Stomach (tissue), 19 donors: ENCODE measurements around the gene TBX22. TPM values are rescaled to one million over a fixed set of nuclear protein-coding genes. Genes with fewer than 3 reads are reported as not detected.

ENCODE experiments used
- DNase-seq, 2 donors: peaks; one replicate each; pipeline versions ENCODE4 v3.0.0 to v3.0.0-alpha.2; 2013 to 2019
- H3K27ac ChIP-seq, 5 donors: fragments of 200-600 bp in 4 of 5; sonication (generic) in 4 of 5; one replicate each; pipeline ENCODE4 v1.5.1; 2013 to 2019; ENCODE audit warnings: mild to moderate bottlenecking in 1 of 5, moderate library complexity in 1 of 5
- H3K27me3 ChIP-seq, 3 donors: fragments of 200-600 bp; sonication (generic); one replicate each; pipeline ENCODE4 v1.5.1; 2017 to 2019; ENCODE audit warnings: mixed run types in 1 of 3
- H3K36me3 ChIP-seq, 4 donors: fragments of 200-600 bp; sonication (generic); 1 replicate in 3 of 4; 2 replicates in 1 of 4; pipeline ENCODE4 v1.5.1; 2016 to 2019
- H3K4me1 ChIP-seq, 4 donors: fragments of 200-600 bp; sonication (generic); one replicate each; pipeline ENCODE4 v1.5.1; 2016 to 2019
- H3K4me3 ChIP-seq, 4 donors: fragments of 200-600 bp; sonication (generic) in 3 of 4; one replicate each; pipeline ENCODE4 v1.5.1; 2016 to 2019; ENCODE audit warnings: mild to moderate bottlenecking in 1 of 4
- H3K9me3 ChIP-seq, 4 donors: fragments of 200-600 bp; sonication (generic); one replicate each; pipeline ENCODE4 v1.5.1; 2016 to 2019
- CTCF ChIP-seq, 7 experiments: fragments of 450-650 bp in 4 of 7; fragments of 200-600 bp in 3 of 7; sonication (generic) in 3 of 7; IDR thresholded peaks; one replicate each; pipeline ENCODE4 v1.5.1; 2016 to 2019; ENCODE audit warnings: antibody characterized with exemption in 7 of 7, control low read depth in 2 of 7, mild to moderate bottlenecking in 1 of 7
- EP300 ChIP-seq: sonication (generic); formaldehyde crosslinking; IDR thresholded peaks from one replicate; pipeline ENCODE4 v1.6.1; 2017; ENCODE audit warnings: antibody characterized with exemption
- POLR2A ChIP-seq, 4 donors: fragments of 450-650 bp; IDR thresholded peaks; one replicate each; pipeline ENCODE4 v1.6.1; 2016; ENCODE audit warnings: antibody characterized with exemption in 4 of 4, control low read depth in 2 of 4, mild to moderate bottlenecking in 1 of 4, moderate library complexity in 1 of 4
- POLR2AphosphoS5 ChIP-seq, 3 donors: sonication (generic); formaldehyde crosslinking; IDR thresholded peaks; one replicate each; pipeline ENCODE4 v1.6.1; 2016; ENCODE audit warnings: antibody characterized with exemption in 3 of 3
- WGBS, 5 donors: extraction: QIAGEN DNeasy Blood & Tissue Kit in 3 of 5; methylation state at CpG; one replicate each; pipeline versions ENCODE4 v1.1.5 to v1.1.7; 2013 to 2018; 5-methylcytosine and 5-hydroxymethylcytosine counted together
- intact Hi-C: fragments of 100-400 bp; cut with DNase I; formaldehyde crosslinking; loops from one replicate; pipeline ENCODE4 v1.15.1; 2023; ENCODE audit warnings: low total_unique reads
- long read RNA-seq, 10 donors: transcript quantifications; one replicate each; lab custom pipeline, GENCODE V29; 2026
- polyA plus RNA-seq, 3 donors: library from polyadenylated mRNA; stranded (reverse); fragments of 200-250 nt; gene quantifications; one replicate each; pipeline ENCODE4 v1.2.3, GENCODE V29; 2013
- total RNA-seq, 5 donors: library from RNA; depleted of rRNA; stranded (reverse); fragments of >200 nt; gene quantifications; one replicate each; pipeline versions ENCODE4 v1.1.0 to v1.2.3, GENCODE V29; 2014 to 2016
- donor health status: healthy with polysubstance abuse.
- donor health status: Bipolar disorder and iron deficiency.
- donor health status: healthy.

Gene TBX22, protein sequence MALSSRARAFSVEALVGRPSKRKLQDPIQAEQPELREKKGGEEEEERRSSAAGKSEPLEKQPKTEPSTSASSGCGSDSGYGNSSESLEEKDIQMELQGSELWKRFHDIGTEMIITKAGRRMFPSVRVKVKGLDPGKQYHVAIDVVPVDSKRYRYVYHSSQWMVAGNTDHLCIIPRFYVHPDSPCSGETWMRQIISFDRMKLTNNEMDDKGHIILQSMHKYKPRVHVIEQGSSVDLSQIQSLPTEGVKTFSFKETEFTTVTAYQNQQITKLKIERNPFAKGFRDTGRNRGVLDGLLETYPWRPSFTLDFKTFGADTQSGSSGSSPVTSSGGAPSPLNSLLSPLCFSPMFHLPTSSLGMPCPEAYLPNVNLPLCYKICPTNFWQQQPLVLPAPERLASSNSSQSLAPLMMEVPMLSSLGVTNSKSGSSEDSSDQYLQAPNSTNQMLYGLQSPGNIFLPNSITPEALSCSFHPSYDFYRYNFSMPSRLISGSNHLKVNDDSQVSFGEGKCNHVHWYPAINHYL
- total RNA-seq: not detected
- polyA plus RNA-seq: not detected
- long read RNA-seq, donor 1: 0 reads
- long read RNA-seq, donor 2: 0 reads
- long read RNA-seq, donor 3: 0 reads
- long read RNA-seq, donor 4: 0 reads
- long read RNA-seq, donor 5: 0 reads
- long read RNA-seq, donor 6: 0 reads
- long read RNA-seq, donor 7: 0 reads
- long read RNA-seq, donor 8: 0 reads
- long read RNA-seq, donor 9: 0 reads
- long read RNA-seq, donor 10: 0 reads

DNA sequence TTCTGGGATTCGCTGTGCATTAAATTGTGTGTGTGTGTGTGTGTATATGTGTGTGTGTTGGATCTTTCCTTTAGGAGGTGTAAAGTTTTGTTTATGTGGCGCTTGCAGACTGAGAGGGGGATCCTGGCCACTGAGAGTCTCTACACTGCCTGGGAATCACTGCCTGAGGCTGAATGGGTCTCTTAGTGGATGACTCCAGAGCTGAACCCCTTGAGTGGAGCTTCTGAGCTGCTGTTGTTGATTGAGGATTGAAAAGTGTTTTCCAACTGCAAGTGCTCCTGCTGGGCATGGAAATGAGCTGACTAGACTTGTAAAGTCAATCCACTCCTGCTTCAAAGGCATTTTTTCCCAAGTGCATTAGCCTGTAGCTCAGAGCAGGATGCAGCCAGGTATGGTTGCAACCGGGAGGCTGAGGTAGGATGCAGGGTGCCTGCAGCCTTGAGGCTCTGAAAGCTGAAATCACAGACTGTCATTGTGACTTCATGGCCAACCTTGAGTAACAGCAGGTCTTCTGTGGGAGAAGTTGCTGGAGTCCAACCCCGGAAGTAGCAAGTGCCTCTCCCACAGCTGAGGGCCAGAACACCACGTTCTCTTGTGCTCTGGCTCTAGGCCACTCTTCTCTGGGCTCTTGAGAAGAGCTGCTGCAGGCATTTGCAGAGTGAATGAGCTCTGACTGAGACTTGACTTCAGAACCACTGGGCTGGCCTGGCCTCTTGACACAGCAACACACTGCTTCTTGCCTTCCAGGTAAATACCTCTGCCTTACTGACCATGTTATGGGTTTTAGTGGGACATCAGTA is at the start of gene TBX22:
TSS of gene TBX22 (plus strand) at position 613 of the 800 bp plus-strand sequence. CDS start 7,517 bp downstream, outside the sequence.
- no peak for DNase-seq
- WGBS, 5 donors: 46 to 74% (median 56%) methylated on average over 2 to 5 of the region's 5 CpGs
- Histone ChIP-seq H3K36me3 (no peaks in the 10 kb centered on the region), H3K27me3 (peaks cover 0 to 5% (median 0%) of the 10 kb centered on the region in 3 donors), H3K4me3 (no peak within 1 kb of the TSS), H3K9me3 (no peaks in the 10 kb centered on the region), H3K27ac (no peak within 1 kb of the TSS), H3K4me1 (no peaks in the 10 kb centered on the region)
- intact Hi-C loops: no loop called here
- TF ChIP-seq EP300 (no peak), POLR2AphosphoS5 (IDR thresholded peaks at IDR 0.05) (no peak), POLR2A (IDR thresholded peaks at IDR 0.05) (no peak)

DNA sequence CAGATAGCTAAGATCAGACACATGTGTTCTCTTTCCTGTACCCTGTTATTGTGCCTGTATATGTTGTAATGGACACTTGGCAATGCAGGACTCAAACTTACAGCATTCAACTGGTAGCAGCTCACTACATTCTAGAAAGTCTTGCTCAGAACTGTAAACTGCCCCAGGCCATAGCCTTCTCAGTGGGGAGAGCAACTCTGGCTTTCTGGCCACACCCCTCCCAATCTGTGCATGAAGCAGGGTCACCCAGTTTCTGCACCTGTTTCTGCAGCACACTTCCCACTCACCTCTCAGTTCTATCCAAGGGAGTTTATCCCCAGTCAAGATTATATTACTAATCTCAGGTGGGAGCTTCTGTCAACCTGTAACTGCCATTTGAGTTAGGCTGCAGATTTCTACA is 38.9 kb upstream of the TBX22 start:
- TF ChIP-seq EP300 (no peak), CTCF (IDR thresholded peaks at IDR 0.05) (no peak), POLR2A (IDR thresholded peaks at IDR 0.05) (no peak), POLR2AphosphoS5 (IDR thresholded peaks at IDR 0.05) (no peak)
- intact Hi-C loops: no loop called here
- H3K4me3 ChIP-seq: no peak overlapping the region
- no peaks in the 10 kb centered on the region for H3K27me3 ChIP-seq
- H3K36me3 ChIP-seq: no peaks in the 10 kb centered on the region
- no peak for DNase-seq
- H3K27ac ChIP-seq: no peak overlapping the region
- H3K9me3 ChIP-seq: peaks cover 0 to 14% (median 5%) of the 10 kb centered on the region in 4 donors
- no peaks in the 10 kb centered on the region for H3K4me1 ChIP-seq

- WGBS, 5 donors: 33 to 69% (median 59%) methylated on average over 2 of the region's 2 CpGs
- Histone ChIP-seq H3K4me1 (no peaks in the 10 kb centered on the region), H3K9me3 (no peaks in the 10 kb centered on the region), H3K27me3 (no peaks in the 10 kb centered on the region), H3K36me3 (no peaks in the 10 kb centered on the region), H3K27ac (no peak overlapping the region), H3K4me3 (no peak overlapping the region)
- intact Hi-C loops: no loop called here
- TF ChIP-seq CTCF (IDR thresholded peaks at IDR 0.05): no peak
- no peak for TF ChIP-seq POLR2AphosphoS5 (IDR thresholded peaks at IDR 0.05)
- no peak for TF ChIP-seq POLR2A (IDR thresholded peaks at IDR 0.05)
- no peak for DNase-seq
These were observed 10.1 kb upstream of the TBX22 start for GRCh38 chrX:80004458-80004857.

- Histone ChIP-seq H3K4me3 (no peak overlapping the region), H3K9me3 (no peaks in the 10 kb centered on the region), H3K27me3 (peaks cover 0 to 5% (median 0%) of the 10 kb centered on the region in 3 donors), H3K4me1 (no peaks in the 10 kb centered on the region), H3K27ac (no peak overlapping the region), H3K36me3 (no peaks in the 10 kb centered on the region)
- TF ChIP-seq EP300 (no peak), POLR2A (IDR thresholded peaks at IDR 0.05) (no peak), CTCF (IDR thresholded peaks at IDR 0.05) (no peak), POLR2AphosphoS5 (IDR thresholded peaks at IDR 0.05) (no peak)
- intact Hi-C loops: no loop called here
- WGBS, 5 donors: 72 to 85% (median 77%) methylated on average over 9 to 10 of the region's 10 CpGs
- DNase-seq: no peak
These were observed 3.0 kb upstream of the TBX22 start for GRCh38 chrX:80011522-80011921.
